NCI-H82 treated with DMSO at 0.1 percent for 48 hours (cell line): Measurements from ENCODE around the gene TMEM130.

Experiments
- DNase-seq: peaks from one replicate; lab custom pipeline; 2025; ENCODE audit not compliant: unreplicated experiment; lab: John Stamatoyannopoulos, UW

TMEM130 gene, protein sequence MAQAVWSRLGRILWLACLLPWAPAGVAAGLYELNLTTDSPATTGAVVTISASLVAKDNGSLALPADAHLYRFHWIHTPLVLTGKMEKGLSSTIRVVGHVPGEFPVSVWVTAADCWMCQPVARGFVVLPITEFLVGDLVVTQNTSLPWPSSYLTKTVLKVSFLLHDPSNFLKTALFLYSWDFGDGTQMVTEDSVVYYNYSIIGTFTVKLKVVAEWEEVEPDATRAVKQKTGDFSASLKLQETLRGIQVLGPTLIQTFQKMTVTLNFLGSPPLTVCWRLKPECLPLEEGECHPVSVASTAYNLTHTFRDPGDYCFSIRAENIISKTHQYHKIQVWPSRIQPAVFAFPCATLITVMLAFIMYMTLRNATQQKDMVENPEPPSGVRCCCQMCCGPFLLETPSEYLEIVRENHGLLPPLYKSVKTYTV

DNA sequence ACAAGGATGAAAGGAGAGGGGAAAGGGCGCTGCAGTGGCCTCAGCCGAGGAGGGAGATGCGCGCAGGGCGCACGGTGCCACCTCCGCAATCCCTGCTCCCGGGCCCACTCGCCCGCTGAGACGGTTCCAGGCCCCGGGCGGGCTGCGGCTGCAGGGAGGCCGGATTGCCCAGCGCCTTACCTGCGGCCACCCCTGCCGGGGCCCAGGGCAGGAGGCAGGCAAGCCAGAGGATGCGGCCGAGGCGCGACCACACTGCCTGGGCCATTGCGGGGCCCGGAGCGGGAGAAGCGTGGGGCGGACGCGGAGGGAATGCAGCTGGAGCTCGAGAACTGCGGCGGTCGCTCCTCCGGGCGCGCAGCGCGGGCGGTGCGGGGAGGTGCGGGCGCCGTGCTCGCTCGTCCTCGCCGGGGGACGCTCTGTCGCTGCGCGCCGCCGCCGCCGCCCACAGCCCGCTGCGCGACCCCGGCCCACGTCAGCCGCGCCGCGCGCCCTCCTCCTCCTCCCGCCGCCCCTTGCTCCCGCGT lies at the start of gene TMEM130:
TMEM130 (minus strand) TSS at position 418 of the 524 bp plus-strand sequence; CDS start at position 265, 153 bp downstream.
- no peak for DNase-seq

GRCh38 chr7:98917331-98917730 lies 47.5 kb upstream of the TMEM130 start:
- DNase-seq: no peak

- no peak for DNase-seq
Measured at GRCh38 chr7:98913612-98914011, 43.8 kb upstream of the TMEM130 start.

DNA sequence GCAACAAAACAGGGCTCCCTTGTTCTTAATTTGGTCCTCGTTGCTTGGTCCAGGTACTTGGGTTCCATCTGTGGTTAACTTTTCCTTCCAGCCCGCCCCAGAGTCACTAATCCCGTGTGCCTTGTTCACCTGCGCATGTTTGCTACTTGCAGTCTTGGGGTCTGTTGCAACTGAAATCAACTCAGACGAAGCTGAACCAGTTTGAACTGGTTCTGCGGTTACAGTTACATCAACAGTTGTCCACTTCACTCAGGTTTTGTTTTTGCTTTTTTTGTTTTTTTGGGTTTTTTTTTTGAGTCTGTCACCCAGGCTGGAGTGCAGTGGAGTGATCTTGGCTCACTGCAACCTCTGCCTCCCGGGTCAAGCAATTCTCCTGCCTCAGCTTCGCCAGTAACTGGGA lies 43.2 kb upstream of the TMEM130 start:
- DNase-seq: no peak

DNA sequence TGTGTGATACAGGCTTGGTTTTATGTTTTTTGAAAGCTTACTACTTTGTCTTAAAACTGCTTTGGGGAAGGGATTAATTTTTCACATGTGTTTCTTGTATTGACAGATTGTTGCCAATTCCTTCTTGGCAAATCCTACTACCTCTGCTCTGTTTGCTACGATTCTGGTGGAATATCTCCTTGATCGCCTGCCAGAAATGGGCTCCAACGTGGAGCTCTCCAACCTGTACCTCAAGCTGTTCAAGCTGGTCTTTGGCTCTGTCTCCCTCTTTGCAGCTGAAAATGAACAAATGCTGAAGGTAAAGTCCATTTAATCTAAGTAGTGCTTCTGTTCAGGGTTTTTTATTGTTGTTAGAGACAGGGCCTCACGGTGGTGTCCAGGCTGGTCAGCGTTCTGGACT lies 42.1 kb upstream of the TMEM130 start:
- DNase-seq: no peak

DNA sequence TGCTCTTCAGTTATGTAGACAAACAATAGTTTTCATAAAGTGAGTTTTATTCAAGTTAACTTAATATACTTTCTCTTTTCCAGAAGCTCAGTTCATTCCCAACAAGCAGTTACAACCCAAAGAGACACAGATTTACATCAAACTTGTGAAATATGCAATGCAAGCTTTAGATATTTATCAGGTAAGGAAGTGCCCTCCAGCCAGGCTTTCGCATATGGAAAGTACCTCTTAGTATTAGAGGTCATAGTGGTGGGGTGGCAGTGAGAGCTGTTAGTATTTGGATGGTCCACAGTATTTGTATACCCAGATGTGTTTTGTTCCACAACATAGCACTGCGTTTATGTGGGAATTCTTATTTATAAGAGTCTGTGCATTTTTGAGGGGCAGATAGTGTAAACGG lies 40.6 kb upstream of the TMEM130 start:
- no peak for DNase-seq

- no peak for DNase-seq
Measured at GRCh38 chr7:98909487-98909886, 39.7 kb upstream of the TMEM130 start.

DNA sequence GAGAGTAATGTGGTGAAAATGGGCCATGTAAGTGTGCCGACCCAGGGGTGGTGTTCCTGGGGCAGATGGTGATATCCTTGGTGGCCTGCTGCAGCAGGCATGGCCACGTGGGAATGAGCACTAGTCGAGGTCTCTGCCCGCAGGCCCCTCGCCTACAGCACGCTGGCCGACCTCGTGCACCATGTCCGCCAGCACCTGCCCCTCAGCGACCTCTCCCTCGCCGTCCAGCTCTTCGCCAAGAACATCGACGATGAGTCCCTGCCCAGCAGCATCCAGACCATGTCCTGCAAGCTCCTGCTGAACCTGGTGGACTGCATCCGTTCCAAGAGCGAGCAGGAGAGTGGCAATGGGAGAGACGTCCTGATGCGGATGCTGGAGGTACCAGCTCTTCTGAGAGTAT lies 38.8 kb upstream of the TMEM130 start:
- no peak for DNase-seq

- DNase-seq: no peak
Measured at GRCh38 chr7:98907570-98907969, 37.8 kb upstream of the TMEM130 start.

DNA sequence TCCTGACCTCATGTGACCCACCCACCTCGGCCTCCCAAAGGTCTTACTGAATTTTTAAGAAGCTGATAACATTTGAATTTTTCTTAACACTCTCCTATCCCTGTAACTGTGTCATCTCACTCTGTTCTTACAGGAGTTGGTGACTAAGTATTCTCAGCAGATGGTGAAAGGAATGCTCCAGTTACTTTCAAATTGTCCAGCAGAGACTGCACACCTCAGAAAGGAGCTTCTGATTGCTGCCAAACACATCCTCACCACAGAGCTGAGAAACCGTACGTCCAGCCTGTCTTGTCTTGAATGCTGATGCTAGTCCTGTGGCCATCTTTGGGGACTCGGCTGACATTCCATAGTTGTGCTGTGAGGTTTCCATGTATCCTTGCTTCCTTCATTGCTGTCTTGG lies 33.4 kb upstream of the TMEM130 start:
- DNase-seq: no peak

- no peak for DNase-seq
Measured at GRCh38 chr7:98902523-98902922, 32.7 kb upstream of the TMEM130 start.

- no peak for DNase-seq
Measured at GRCh38 chr7:98900815-98901214, 31.0 kb upstream of the TMEM130 start.

DNA sequence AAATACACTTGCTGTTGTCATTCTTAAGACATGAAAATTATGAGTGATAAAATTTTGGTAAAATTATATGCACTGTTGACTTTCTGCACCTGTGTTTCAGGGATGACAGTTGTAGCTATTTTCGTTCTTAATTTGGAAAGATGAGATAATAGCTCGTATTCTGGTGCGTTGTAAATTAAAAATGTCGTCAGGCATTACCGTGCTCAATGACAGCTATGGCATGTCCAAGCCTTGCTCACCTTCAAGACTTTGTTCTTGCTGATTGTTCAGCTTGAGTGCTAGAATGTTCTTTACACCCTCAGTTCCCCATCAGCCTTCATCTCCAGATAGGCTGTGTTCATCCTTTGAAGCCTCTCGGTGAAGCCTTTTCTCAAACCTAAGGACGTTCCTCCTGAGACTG lies 30.0 kb upstream of the TMEM130 start:
- no peak for DNase-seq

DNA sequence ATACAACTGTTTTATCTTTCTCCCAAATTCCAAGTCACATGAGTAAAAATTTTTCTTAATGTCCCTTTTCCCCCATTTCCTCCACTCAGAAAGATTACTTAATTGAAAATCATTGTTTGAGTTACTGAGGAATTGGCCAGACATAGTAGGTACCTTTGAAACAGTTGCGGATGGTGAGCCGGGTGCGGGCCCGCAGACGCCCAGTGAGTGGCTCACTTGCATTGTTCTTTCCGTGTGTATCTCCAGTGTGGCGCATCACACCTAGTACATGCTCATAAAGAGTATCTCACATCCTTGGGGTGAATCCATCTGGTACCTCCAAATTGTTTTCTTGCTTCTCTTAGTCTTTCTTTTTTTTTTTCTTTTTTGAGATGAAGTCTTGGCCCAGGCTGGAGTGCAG lies 22.8 kb upstream of the TMEM130 start:
- DNase-seq: no peak

DNA sequence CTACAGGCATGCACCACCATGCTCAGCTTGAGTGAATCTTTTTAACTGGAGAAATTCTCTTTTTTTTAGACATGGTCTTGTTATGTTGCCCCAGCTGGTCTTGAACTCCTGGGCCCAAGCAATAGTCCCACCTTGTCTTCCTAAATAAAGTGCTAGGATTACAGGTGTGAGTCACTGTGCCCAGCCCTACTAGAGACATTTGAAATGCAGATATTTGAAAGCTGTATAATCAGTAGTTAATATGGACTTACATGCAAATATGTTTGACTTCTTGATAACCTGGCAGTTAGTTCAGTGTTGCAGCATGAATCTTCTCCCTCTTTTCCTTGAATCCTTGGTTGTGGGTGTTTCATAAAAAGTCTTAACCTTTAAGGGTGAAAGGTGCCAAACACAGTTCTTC lies 17.2 kb upstream of the TMEM130 start:
- DNase-seq: no peak

DNA sequence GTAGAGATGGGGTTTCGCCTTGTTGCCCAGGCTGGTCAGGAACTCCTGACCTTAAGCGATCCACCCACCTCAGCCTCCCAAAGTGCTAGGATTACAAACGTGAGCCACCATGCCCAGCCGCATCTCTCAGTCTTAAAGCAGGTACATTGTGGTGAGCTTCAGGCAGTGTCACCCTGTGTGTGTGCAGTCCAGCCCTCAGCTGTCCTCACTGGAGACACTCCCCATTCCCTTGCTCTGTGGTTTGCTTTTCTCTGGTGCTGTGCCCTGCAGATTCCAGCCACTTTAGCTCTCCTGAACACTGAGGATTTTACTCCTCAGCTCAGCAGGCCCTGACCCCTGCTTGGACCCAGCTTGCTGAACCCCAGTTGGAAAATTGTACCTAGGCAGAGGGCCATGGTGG lies 14.6 kb upstream of the TMEM130 start:
- no peak for DNase-seq

DNA sequence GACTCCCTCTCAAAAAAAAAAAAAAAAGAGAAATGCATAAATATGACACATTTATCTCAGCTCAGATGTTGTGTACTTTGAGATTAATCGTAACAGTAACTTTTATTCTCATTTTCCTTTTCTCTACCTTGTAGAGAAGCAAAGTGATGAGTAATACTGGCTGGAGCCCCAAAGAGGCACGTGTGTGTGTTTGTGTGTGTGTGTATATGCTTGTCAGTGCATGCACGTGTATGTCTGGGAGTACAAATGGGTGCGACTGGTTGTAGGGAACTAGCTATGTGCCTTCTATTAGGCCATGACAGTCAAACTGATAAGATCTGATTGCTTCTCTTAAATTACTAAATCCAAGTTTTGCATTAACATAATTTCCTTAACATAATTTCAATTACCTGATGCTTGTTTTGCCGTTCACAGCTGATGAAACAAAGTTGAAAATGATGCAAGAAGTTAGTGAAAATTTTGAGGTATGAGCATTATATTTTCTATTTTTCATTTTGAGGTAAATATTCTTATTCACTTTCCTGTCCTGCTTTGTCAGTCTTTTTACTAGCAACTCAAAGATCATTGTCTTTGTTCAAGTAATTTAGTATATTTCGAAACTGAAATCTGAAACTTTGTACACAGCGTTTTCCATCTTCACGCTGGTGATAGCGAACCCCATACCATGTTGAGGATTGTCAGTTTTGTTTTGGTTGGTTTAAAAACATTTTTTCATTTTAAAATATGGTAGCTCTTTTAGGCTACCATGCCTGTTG lies 11.9 kb upstream of the TMEM130 start:
- no peak for DNase-seq

DNA sequence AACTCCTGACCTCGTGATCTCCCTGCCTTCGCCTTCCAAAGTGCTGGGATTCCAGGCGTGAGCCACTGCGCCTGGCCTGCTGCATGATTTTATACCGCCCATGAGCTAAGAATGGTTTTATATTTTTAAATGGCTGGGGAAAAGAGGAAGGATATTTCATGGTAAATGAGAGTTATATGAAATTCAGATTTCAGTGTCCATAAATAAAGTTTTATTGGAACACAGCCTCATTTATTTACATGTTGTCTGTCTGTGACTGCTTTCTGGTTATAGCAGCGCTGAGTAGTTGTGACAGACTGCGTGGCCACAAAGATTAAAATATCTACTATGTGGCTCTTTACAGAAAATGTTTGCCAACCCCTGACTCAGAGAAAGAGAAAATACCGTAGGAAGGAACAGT lies 10.7 kb upstream of the TMEM130 start:
- no peak for DNase-seq

DNA sequence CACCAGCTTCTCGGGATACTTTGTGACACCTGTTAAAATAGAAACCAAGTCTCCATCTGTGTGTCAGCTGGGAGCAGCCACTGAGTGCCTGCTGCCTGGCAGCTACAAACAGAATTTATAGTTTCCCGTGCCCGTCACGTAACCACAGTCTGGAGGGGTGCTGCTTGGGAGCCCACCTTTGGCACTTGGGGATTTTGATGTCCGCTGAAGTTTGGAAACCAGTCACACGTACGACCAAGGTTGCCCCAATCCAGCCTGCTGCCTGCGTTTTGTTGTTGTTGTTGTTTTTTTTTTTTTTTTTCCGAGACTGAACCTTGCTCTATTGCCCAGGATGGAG lies 10.1 kb upstream of the TMEM130 start:
- no peak for DNase-seq

DNA sequence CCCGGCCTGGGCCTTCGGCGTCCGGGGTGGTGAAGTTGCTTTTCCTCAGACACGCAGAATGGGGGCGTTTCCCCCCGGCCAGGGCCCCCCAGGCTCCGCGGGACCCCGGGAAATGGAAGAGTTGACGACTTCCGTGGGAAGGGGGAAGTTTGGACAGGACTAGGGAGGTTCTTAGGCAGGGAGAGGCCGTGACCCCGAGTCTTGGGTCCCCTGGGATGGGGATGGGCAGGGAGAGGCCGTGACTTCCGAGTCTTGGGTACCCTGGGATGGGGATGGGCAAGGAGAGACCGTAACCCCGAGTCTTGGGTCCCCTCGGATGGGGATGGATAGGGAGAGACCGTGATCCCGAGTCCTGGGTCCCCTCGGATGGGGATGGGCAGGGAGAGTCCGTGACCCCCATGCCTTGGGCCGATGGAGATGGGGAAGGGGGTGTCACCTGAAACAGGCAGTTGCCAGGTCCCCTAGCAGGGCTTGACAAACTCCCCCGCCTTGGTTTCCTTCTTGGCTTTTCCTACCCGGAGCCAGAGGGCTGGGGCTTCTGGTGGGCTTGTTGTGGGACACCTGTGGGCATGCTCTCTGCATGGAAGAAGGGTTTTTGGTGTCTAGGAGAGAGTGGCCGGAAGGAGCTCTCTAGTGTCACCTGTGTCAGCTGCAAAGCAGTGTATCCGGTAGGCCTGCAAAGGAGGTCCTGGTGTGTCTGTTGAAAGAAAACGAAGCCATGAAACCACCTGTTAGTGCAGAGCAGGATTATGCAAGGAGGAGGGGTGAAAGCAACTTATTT lies 9.6 kb upstream of the TMEM130 start:
- DNase-seq: no peak

- DNase-seq: peak; percentile 25
Measured at GRCh38 chr7:98878365-98879197, 8.8 kb upstream of the TMEM130 start, which contains the start of gene TRRAP. Gene TRRAP, plus strand, starts transcription at chr7:98878532. Its CDS starts 2,619 bp downstream, at chr7:98881151.
